WERI-Rb-1 (cell line): Measurements from ENCODE around the gene C10orf67.

Experiments used
- DNase-seq: peaks from one replicate; pipeline ENCODE4 v3.0.0-alpha.2; 2020
- H3K27ac ChIP-seq: fragments of 250-450 bp; sonication (Bioruptor Pico); 2 replicates; pipeline ENCODE4 v1.5.1; 2020; ENCODE audit warnings: mild to moderate bottlenecking, moderate library complexity
- H3K27me3 ChIP-seq: fragments of 250-450 bp; sonication (Bioruptor Pico); 2 replicates; pipeline ENCODE4 v1.5.1; 2021; ENCODE audit warnings: mild to moderate bottlenecking, low read depth, moderate library complexity; ENCODE audit not compliant: insufficient read depth, severe bottlenecking
- H3K36me3 ChIP-seq: fragments of 250-450 bp; sonication (Bioruptor Pico); 2 replicates; pipeline ENCODE4 v1.5.1; 2020; ENCODE audit warnings: mild to moderate bottlenecking, moderate library complexity
- H3K4me3 ChIP-seq: 2 replicates; pipeline ENCODE4 v1.5.1; 2011; ENCODE audit warnings: low read depth, mild to moderate bottlenecking, control low read depth, low read length
- H3K9me3 ChIP-seq: fragments of 250-450 bp; sonication (Bioruptor Pico); 2 replicates; pipeline ENCODE4 v1.5.1; 2021; ENCODE audit warnings: mild to moderate bottlenecking, moderate library complexity; ENCODE audit not compliant: severe bottlenecking
- CTCF ChIP-seq: IDR thresholded peaks from 2 replicates; pipeline ENCODE4 v1.5.1; 2011; ENCODE audit warnings: low read depth, mild to moderate bottlenecking, control low read depth, inconsistent platforms, low read length

Gene C10orf67

GRCh38 chr10:23383637-23384036 is 39.0 kb upstream of the C10orf67 start:
- Histone ChIP-seq H3K27me3 (no peaks in the 10 kb centered on the region), H3K9me3 (no peaks in the 10 kb centered on the region), H3K27ac (no peak overlapping the region), H3K4me3 (no peak overlapping the region), H3K36me3 (no peaks in the 10 kb centered on the region)
- no peak for DNase-seq
- TF ChIP-seq CTCF = no peak

- DNase-seq = no peak
Measured at GRCh38 chr10:23381298-23382040, 36.9 kb upstream of the C10orf67 start.

GRCh38 chr10:23379686-23380085 is 35.1 kb upstream of the C10orf67 start:
- TF ChIP-seq CTCF = no peak
- Histone ChIP-seq H3K9me3 (no peaks in the 10 kb centered on the region), H3K36me3 (no peaks in the 10 kb centered on the region), H3K27me3 (no peaks in the 10 kb centered on the region), H3K27ac (no peak overlapping the region), H3K4me3 (no peak overlapping the region)
- no peak for DNase-seq

More at GRCh38 chr10:23381298-23382040, 36.9 kb upstream of the C10orf67 start:
- Histone ChIP-seq H3K9me3 (no peaks in the 10 kb centered on the region), H3K27me3 (no peaks in the 10 kb centered on the region), H3K4me3 (no peak overlapping the region), H3K27ac (no peak overlapping the region), H3K36me3 (no peaks in the 10 kb centered on the region)
- TF ChIP-seq CTCF = no peak

- no peak overlapping the region for H3K4me3 ChIP-seq
- H3K27me3 ChIP-seq = no peaks in the 10 kb centered on the region
- DNase-seq = no peak
- no peaks in the 10 kb centered on the region for H3K36me3 ChIP-seq
- no peak for TF ChIP-seq CTCF
- no peaks in the 10 kb centered on the region for H3K9me3 ChIP-seq
- no peak overlapping the region for H3K27ac ChIP-seq
Measured at GRCh38 chr10:23376229-23376655, 31.6 kb upstream of the C10orf67 start.

- TF ChIP-seq CTCF = no peak
Measured at GRCh38 chr10:23375366-23375765, 30.8 kb upstream of the C10orf67 start.

GRCh38 chr10:23373156-23373555 is 28.6 kb upstream of the C10orf67 start:
- no peak for DNase-seq
- Histone ChIP-seq H3K27ac (no peak overlapping the region), H3K27me3 (no peaks in the 10 kb centered on the region), H3K4me3 (no peak overlapping the region), H3K9me3 (no peaks in the 10 kb centered on the region), H3K36me3 (no peaks in the 10 kb centered on the region)
- TF ChIP-seq CTCF = no peak

More at GRCh38 chr10:23375366-23375765, 30.8 kb upstream of the C10orf67 start:
- no peak overlapping the region for H3K4me3 ChIP-seq
- H3K9me3 ChIP-seq = no peaks in the 10 kb centered on the region
- no peak overlapping the region for H3K27ac ChIP-seq
- no peak for DNase-seq
- H3K27me3 ChIP-seq = no peaks in the 10 kb centered on the region
- H3K36me3 ChIP-seq = no peaks in the 10 kb centered on the region
